NCI-H526 (cell line): ENCODE results near the gene DNAJB12.

ENCODE experiments used
- DNase-seq, 2 experiments: peaks; one replicate each; lab custom pipeline; 2025; lab: John Stamatoyannopoulos, UW

DNAJB12 gene

DNA sequence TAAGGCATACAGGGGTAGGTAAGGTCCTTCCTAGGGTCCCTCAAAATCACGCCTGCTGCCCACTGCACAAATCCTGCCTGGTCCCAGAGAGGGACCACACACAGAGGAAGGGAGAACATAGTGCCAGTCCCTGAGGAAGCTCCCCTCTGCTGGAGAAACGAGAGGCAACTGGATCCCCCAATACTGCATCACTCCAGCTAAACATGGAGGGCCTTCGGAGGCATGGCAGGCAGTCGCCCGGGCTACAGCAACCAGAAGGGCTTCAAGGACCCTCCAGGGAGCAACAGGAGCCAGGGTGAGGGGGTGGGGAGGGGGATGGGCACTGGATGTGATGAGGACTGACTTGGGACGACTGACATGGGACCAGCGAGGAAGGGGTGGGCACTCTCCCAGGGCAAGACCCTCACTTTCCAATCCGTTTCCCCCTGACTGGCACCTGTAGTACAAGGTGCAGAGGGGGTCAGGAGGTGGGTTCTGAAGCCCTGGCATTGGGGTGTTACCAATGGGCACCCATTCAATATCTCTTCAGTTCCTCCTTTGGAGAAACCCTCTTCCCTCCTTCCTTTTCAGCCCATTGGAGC is 59.3 kb downstream of the DNAJB12 start:
- no peak for DNase-seq

DNA sequence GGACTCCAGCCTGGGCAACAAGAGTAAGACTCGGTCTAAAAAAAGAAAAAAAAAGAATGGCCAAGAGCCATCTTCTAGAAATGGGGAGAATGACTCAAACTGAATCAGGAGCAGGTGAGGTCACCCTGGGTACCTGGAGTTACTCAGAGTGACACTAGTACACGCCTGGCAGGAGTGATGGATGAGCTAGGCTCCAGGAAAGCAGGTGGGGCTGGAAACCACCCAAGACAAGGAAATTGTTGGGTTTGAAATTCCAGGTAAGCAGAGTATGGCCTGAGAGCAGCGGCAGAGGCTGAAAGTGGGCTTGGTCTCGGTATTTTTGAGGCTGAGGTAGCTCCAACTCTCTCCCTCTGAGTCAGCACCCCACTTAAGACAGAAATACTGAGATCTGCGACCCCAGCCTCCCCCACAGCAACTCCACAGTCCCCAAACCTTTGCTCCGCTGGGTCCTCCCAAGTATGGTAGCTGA is 62.5 kb downstream of the DNAJB12 start:
- no peak for DNase-seq

DNA sequence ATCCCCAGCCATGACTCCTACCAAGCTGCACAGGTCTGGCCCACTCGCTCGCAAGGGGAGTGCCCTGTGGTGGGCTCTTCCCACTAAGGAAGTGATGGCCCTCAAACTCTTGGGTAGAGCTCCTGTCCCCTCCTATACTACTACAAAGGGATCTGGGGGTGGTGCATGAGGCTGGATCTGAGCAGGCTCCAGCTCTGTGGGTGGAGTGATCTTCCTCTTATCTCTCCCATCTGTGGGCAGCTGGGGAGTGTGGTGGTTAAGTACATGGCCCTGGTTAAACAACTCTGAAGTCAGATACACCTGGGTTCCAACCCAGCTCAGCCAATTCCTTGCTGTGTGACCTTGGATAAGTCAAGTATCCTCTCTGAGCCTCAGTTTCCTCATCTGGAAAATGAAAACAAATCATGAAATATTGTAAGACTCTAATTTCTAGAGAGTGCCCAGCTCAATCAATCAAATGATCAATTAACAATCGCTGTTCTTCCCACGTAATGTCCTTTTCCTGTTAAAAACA is 63.6 kb downstream of the DNAJB12 start:
- no peak for DNase-seq

DNA sequence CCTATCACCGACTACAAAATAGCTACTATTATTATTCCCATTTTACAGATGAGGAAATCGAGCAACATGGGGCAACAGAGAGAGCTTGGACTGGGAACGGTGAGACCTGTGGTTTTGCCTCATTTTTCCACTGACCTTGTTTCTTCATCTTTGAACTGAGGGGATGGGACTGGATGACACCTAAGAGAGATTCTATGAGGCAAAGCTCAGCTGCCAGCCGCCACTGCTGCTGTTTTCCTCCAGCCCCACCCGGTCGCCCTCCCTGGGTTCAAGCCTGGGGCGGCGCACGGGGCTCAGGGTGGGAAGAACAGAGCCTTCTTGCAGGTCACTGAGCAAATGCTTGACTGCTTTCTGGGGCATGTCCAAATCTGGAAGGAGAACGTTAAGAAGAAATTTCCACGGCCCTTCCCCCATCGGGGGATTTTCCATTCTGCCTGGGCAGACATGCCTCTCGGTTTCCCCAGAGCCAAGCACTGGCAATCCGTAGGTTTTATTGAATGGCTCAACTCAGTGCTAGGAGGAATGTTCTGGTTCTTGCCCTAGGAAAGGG is 68.7 kb downstream of the DNAJB12 start:
- no peak for DNase-seq

DNA sequence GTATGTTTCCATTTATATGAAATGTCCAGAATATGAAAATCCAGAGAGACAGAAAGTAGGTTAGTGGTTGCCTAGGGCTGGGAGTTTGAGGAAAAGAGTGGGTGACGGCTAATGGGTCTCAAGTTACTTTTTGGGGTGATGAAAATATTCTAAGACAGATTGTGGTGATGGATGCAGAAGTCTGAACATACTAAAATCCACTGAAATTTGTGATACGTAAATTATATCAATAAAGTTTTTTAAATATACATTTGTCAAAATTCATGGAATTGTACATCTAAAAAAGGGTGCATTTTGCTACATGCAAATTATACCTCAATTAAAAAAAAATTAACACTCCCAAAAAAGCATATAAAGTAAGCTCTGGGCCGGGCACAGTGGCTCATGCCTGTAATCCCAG is 71.6 kb downstream of the DNAJB12 start:
- no peak for DNase-seq
